ENCODE measurements around the gene SRGAP3.

GRCh38 chr3:9194509-9195184, 54.8 kb downstream of the SRGAP3 start:
- TF ChIP-seq CTCF (conservative IDR thresholded peaks at IDR 0.05) (no peak), ZFX (IDR thresholded peaks at IDR 0.05) (no peak)

Data from C4-2B (cell line).